Measurements from ENCODE around the gene LAMB2.

DNA sequence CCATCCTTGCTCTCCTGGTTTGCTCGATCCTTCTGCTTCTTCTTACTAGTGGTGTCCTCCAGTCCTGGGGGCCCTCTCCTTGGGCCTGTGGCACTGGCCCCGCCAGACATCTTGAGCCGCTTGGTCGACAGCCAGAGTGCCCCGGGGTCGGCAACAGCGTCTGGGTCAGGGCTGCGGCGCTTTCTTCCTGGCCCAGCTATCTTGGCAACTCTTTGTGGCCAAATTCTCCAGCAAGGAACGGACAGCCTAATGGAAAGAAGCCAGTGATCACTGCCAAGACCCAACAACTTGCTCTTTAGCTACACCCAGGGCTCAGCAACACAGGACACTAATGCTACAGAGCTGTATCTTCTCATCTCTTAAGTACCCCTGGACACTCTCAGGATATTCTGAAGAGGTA, 13.8 kb downstream of the LAMB2 start:
- TF ChIP-seq, protein P1, sequence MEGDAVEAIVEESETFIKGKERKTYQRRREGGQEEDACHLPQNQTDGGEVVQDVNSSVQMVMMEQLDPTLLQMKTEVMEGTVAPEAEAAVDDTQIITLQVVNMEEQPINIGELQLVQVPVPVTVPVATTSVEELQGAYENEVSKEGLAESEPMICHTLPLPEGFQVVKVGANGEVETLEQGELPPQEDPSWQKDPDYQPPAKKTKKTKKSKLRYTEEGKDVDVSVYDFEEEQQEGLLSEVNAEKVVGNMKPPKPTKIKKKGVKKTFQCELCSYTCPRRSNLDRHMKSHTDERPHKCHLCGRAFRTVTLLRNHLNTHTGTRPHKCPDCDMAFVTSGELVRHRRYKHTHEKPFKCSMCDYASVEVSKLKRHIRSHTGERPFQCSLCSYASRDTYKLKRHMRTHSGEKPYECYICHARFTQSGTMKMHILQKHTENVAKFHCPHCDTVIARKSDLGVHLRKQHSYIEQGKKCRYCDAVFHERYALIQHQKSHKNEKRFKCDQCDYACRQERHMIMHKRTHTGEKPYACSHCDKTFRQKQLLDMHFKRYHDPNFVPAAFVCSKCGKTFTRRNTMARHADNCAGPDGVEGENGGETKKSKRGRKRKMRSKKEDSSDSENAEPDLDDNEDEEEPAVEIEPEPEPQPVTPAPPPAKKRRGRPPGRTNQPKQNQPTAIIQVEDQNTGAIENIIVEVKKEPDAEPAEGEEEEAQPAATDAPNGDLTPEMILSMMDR (IDR thresholded peaks at IDR 0.05) = no peak
- no peak for TF ChIP-seq POLR2A (IDR thresholded peaks at IDR 0.05)
